ENCODE results near the gene GPR35.

GRCh38 chr2:240649331-240649730 lies 24.1 kb downstream of the GPR35 start:
- no peak for TF ChIP-seq SUZ12 (IDR thresholded peaks at IDR 0.05)
- no peak for TF ChIP-seq BHLHE40 (IDR thresholded peaks at IDR 0.05; ENCODE audit: borderline replicate concordance)
- TF ChIP-seq TARDBP (IDR thresholded peaks at IDR 0.05), result no peak
- no peak for TF ChIP-seq PKNOX1 (IDR thresholded peaks at IDR 0.05)
- TF ChIP-seq FOXK2 (IDR thresholded peaks at IDR 0.05), result no peak
- TF ChIP-seq ELF4 (IDR thresholded peaks at IDR 0.05), result no peak
- TF ChIP-seq ZNF384 (IDR thresholded peaks at IDR 0.05), result no peak
- TF ChIP-seq FOXA1 (IDR thresholded peaks at IDR 0.05), result no peak
- no peak for TF ChIP-seq SP1 (IDR thresholded peaks at IDR 0.05)
- TF ChIP-seq L3MBTL2 (conservative IDR thresholded peaks at IDR 0.05), result no peak
- TF ChIP-seq FOXM1 (IDR thresholded peaks at IDR 0.05; ENCODE audit: borderline replicate concordance), result no peak

Data from HEK293T (cell line).